Loucy (cell line): ENCODE measurements around the gene IGF2BP1.

Experiments used
- EZH2phosphoT487 ChIP-seq: fragments of 200-600 bp; IDR thresholded peaks from 2 replicates; pipeline ENCODE4 v1.6.1; 2018; ENCODE audit warnings: antibody characterized with exemption, mild to moderate bottlenecking, moderate library complexity, borderline replicate concordance
- TF ChIP-seq, protein P1 (sequence below): fragments of 200-600 bp; sonication (generic); conservative IDR thresholded peaks from 2 replicates; pipeline ENCODE4 v1.5.1; 2014; ENCODE audit warnings: mild to moderate bottlenecking, antibody characterized with exemption, low read length

DNA sequence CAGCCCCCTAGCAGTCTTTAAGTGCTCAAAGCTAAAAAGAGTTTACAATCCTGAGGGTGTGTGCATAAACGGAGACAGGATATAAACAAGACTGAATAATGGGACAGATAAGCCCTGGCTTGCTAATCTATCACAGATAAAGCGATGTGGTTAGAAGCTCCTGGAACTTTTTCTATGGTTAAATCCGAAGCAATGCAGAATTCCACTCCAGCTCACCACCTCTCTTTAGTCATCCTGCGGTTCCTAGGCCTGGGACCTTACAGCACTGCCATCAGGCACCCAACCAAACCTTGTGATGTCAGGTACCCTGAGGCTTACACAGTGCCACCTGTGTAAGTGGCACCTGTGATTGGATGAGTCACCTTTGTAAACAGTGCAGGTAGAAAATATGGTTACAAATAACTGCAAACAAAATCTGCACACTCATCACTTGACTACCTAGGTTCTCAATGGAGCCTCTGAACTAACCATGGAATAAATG, 103.9 kb downstream of the IGF2BP1 start:
- TF ChIP-seq, protein P1, sequence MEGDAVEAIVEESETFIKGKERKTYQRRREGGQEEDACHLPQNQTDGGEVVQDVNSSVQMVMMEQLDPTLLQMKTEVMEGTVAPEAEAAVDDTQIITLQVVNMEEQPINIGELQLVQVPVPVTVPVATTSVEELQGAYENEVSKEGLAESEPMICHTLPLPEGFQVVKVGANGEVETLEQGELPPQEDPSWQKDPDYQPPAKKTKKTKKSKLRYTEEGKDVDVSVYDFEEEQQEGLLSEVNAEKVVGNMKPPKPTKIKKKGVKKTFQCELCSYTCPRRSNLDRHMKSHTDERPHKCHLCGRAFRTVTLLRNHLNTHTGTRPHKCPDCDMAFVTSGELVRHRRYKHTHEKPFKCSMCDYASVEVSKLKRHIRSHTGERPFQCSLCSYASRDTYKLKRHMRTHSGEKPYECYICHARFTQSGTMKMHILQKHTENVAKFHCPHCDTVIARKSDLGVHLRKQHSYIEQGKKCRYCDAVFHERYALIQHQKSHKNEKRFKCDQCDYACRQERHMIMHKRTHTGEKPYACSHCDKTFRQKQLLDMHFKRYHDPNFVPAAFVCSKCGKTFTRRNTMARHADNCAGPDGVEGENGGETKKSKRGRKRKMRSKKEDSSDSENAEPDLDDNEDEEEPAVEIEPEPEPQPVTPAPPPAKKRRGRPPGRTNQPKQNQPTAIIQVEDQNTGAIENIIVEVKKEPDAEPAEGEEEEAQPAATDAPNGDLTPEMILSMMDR = no peak
- TF ChIP-seq EZH2phosphoT487 = no peak
